Endodermal cell (in vitro differentiated cells): Measurements from ENCODE around the gene CPEB1. TPM values are rescaled to one million over a fixed set of nuclear protein-coding genes. Genes with fewer than 3 reads are reported as not detected.

Source experiments
- DNase-seq: peaks from one replicate; pipeline ENCODE4 v3.0.0-alpha.2; 2017
- H3K27ac ChIP-seq: 2 replicates; pipeline ENCODE4 v1.5.1; 2013; ENCODE audit warnings: mild to moderate bottlenecking, low read depth, low read length, moderate library complexity
- H3K27me3 ChIP-seq: 2 replicates; pipeline ENCODE4 v1.6.1; 2013; ENCODE audit warnings: mild to moderate bottlenecking, low read length, moderate library complexity; ENCODE audit not compliant: insufficient read depth, control insufficient read depth, poor library complexity, severe bottlenecking
- H3K36me3 ChIP-seq: 2 replicates; pipeline ENCODE4 v1.7.0; 2013; ENCODE audit warnings: mild to moderate bottlenecking, low read length, moderate library complexity; ENCODE audit not compliant: control insufficient read depth, insufficient read depth
- H3K4me1 ChIP-seq: one replicate; pipeline ENCODE4 v1.7.0; 2013; ENCODE audit warnings: low read length; ENCODE audit not compliant: control insufficient read depth, insufficient read depth
- H3K4me3 ChIP-seq: 2 replicates; pipeline ENCODE4 v1.5.1; 2013; ENCODE audit warnings: mild to moderate bottlenecking, low read length, moderate library complexity
- H3K9ac ChIP-seq: 2 replicates; pipeline ENCODE4 v1.6.1; 2013; ENCODE audit warnings: mild to moderate bottlenecking, low read length, moderate library complexity; ENCODE audit not compliant: poor library complexity, severe bottlenecking; ENCODE audit errors: extremely low read depth
- H3K9me3 ChIP-seq: 2 replicates; pipeline ENCODE4 v1.6.1; 2013; ENCODE audit warnings: mild to moderate bottlenecking, low read length, moderate library complexity; ENCODE audit not compliant: control insufficient read depth
- H3K27ac Mint-ChIP-seq: 2 replicates; pipeline ENCODE4 v1.8.0; 2020; ENCODE audit warnings: mixed read lengths
- H3K27me3 Mint-ChIP-seq: 2 replicates; pipeline ENCODE4 v1.8.0; 2021; ENCODE audit warnings: mild to moderate bottlenecking, mixed read lengths; ENCODE audit not compliant: insufficient read depth
- H3K36me3 Mint-ChIP-seq: 2 replicates; pipeline ENCODE4 v1.8.0; 2020; ENCODE audit warnings: low read depth, mixed read lengths
- H3K4me1 Mint-ChIP-seq: 2 replicates; pipeline ENCODE4 v1.8.0; 2020; ENCODE audit warnings: mixed read lengths
- H3K4me3 Mint-ChIP-seq: 2 replicates; pipeline ENCODE4 v1.8.0; 2020; ENCODE audit warnings: mild to moderate bottlenecking, moderate library complexity, mixed read lengths
- H3K9me3 Mint-ChIP-seq: 2 replicates; pipeline ENCODE4 v1.8.0; 2020; ENCODE audit warnings: mild to moderate bottlenecking, mixed read lengths
- CTCF ChIP-seq: fragments of 200-600 bp; sonication (generic); conservative IDR thresholded peaks from 2 replicates; pipeline ENCODE4 v1.5.0; 2021; ENCODE audit warnings: antibody characterized with exemption, mild to moderate bottlenecking
- WGBS, 2 experiments: methylation state at CpG; one replicate each; pipeline versions ENCODE4 v1.1.5 to v1.1.7; 2013; ENCODE audit warnings: missing lambda C conversion rate in 2 of 2, mixed read lengths in 1 of 2; ENCODE audit not compliant: insufficient coverage in 1 of 2, insufficient read length in 1 of 2; 5-methylcytosine and 5-hydroxymethylcytosine counted together
- total RNA-seq, 2 donors: library from RNA; stranded (reverse); fragmentation: NEBNext Ultra II Directional in 1 of 2; extraction: Animal tissue kit (Norgen Biotek cat#: 25700) in 1 of 2; gene quantifications; 2 replicates in 1 of 2; 3 replicates in 1 of 2; pipeline ENCODE4 v1.2.1, GENCODE V29; 2021

Gene CPEB1
- total RNA-seq, 2 donors from 2014 or later, result 1.0 to 1.4 TPM

DNA sequence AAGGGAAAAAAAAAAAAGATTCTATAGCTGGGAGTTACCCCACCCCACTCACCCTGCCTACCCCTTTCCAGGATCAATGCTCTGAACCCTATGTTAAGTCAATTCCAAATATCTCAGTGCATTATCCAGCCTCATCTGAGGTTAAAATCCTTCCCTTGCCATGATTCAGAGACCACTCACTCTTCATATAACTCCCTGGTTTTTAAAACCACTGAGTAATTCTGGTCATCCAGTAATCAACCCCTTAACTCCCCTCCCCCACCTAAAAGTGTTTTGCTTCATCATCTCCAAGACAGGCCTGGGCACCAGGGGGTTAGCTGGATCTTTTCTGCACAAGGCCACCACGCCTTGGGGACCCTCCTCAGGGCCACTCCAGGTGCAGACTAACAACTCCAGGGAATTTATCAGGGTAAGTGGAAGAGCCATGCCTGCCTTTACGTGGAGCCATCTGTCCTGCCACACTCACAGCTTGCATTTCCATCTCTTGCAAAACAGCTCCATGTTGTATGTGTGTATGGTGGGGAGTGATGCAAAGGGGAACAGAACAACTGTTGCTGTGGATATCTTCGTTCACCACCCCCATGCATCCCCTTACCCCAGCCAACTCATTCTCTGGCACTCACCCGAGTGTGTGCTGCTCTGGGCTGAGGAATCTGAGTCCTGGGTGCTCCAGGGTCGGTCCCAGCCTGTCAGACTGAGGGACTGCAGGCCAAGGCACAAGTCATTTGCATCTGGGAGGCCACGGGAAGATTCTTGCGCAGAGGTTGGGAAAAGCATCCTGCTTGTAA is 76.2 kb downstream of the CPEB1 start:
- Histone ChIP-seq H3K4me3 (no peak overlapping the region), H3K27me3 (no peaks in the 10 kb centered on the region), H3K27ac (no peak overlapping the region), H3K36me3 (no peaks in the 10 kb centered on the region), H3K9ac (no peak overlapping the region), H3K9me3 (no peaks in the 10 kb centered on the region), H3K4me1 (peaks cover 14% of the 10 kb centered on the region)
- Mint-ChIP-seq H3K27ac (no peak overlapping the region), H3K9me3 (no peaks in the 10 kb centered on the region), H3K27me3 (peaks cover 2% of the 10 kb centered on the region), H3K36me3 (no peaks in the 10 kb centered on the region), H3K4me1 (peaks cover 50% of the 10 kb centered on the region), H3K4me3 (no peak overlapping the region)
- peak; percentile 65 for DNase-seq
- TF ChIP-seq CTCF, result no peak
- WGBS, 2 experiments, result 17 to 66% methylated on average over 3 to 7 of the region's 7 CpGs

DNA sequence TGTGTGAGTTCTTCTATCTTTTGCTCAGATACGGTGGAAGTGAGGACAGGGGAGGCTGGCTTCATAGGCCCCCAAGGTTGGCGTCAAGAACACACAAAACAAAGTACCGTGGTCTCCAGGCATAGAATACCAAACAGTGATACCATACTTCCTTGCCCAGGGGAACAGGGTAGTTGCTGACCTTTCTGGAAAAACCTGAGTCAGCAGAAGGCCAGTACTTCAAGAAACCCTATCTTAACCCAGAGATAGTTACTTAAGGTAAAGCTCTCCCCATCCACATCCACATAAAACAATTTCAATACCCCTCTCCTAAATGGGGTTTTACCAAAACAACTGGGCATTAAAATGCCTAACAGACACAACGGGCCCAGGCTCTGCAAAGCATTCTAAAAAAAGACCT is 77.3 kb downstream of the CPEB1 start:
- Mint-ChIP-seq H3K9me3 (no peaks in the 10 kb centered on the region), H3K27ac (no peak overlapping the region), H3K27me3 (peaks cover 2% of the 10 kb centered on the region), H3K4me1 (peaks cover 52% of the 10 kb centered on the region), H3K36me3 (no peaks in the 10 kb centered on the region), H3K4me3 (no peak overlapping the region)
- H3K9me3 ChIP-seq, result no peaks in the 10 kb centered on the region
- TF ChIP-seq CTCF, result no peak
- H3K27me3 ChIP-seq, result no peaks in the 10 kb centered on the region
- H3K9ac ChIP-seq, result no peak overlapping the region
- peaks cover 19% of the 10 kb centered on the region for H3K4me1 ChIP-seq
- peak; percentile 14 for DNase-seq
- no peak overlapping the region for H3K4me3 ChIP-seq
- no peak overlapping the region for H3K27ac ChIP-seq
- no peaks in the 10 kb centered on the region for H3K36me3 ChIP-seq
- WGBS, 2 experiments, result 99 to 100% methylated on average over 1 to 4 of the region's 4 CpGs

DNA sequence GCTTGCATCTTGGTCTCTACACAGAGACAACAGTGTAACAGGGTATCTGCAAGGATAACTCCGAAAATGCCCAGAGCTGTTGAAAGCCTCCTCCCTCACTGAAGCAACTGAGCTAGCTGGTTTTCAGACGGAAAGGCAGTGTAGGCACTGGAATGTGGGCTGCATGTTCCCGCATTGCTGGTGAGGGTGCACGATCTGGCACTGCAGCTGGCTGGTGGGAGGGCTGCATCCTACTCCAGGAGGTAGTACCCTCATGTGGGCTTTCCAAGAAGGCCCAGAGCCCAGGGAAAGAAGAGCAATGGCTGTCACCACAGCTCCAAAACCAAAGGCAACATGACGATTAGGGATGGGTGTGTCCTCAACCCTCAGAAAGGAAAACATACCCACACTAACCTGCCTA is 78.2 kb downstream of the CPEB1 start:
- Histone ChIP-seq H3K36me3 (no peaks in the 10 kb centered on the region), H3K9me3 (no peaks in the 10 kb centered on the region), H3K4me1 (peaks cover 19% of the 10 kb centered on the region), H3K4me3 (no peak overlapping the region), H3K27ac (no peak overlapping the region), H3K9ac (no peak overlapping the region), H3K27me3 (no peaks in the 10 kb centered on the region)
- 89 to 92% methylated on average over 3 to 5 of the region's 5 CpGs for WGBS, 2 experiments
- Mint-ChIP-seq H3K27ac (no peak overlapping the region), H3K36me3 (no peaks in the 10 kb centered on the region), H3K9me3 (no peaks in the 10 kb centered on the region), H3K27me3 (peaks cover 2% of the 10 kb centered on the region), H3K4me1 (peaks cover 47% of the 10 kb centered on the region), H3K4me3 (no peak overlapping the region)
- no peak for TF ChIP-seq CTCF
- peak; percentile 28 for DNase-seq
